H9 (cell line): ENCODE measurements around the gene EPB41L1. TPM values are rescaled to one million over a fixed set of nuclear protein-coding genes. Genes with fewer than 3 reads are reported as not detected.
"Not testable (repeated sequence)": the region's sequence is repeated elsewhere in the genome, so short reads cannot be mapped to it uniquely, and the experiment has no call there.

Source experiments
- DNase-seq: peaks from one replicate; pipeline ENCODE4 v3.0.0-alpha.2; 2017
- H2AFZ ChIP-seq: one replicate; pipeline ENCODE4 v1.6.1; 2013; ENCODE audit warnings: mild to moderate bottlenecking, low read length, control low read depth, moderate library complexity
- H2AK5ac ChIP-seq: 2 replicates; pipeline ENCODE4 v1.6.1; 2013; ENCODE audit warnings: low read length, control low read depth, mixed read lengths; ENCODE audit not compliant: insufficient read length
- H2BK120ac ChIP-seq: one replicate; pipeline ENCODE4 v1.6.1; 2013; ENCODE audit warnings: low read depth, mild to moderate bottlenecking, low read length, control low read depth, inconsistent platforms; ENCODE audit not compliant: poor library complexity, severe bottlenecking
- H2BK12ac ChIP-seq: 2 replicates; pipeline ENCODE4 v1.6.1; 2013; ENCODE audit warnings: low read length, control low read depth, mixed read lengths, low read depth; ENCODE audit not compliant: insufficient read length
- H2BK15ac ChIP-seq: 2 replicates; pipeline ENCODE4 v1.6.1; 2013; ENCODE audit warnings: low read depth, low read length, control low read depth
- H2BK20ac ChIP-seq: one replicate; pipeline ENCODE4 v1.6.1; 2013; ENCODE audit warnings: low read depth, mild to moderate bottlenecking, low read length, control low read depth, inconsistent platforms; ENCODE audit not compliant: poor library complexity, severe bottlenecking
- H2BK5ac ChIP-seq: 2 replicates; pipeline ENCODE4 v1.6.1; 2013; ENCODE audit warnings: low read length, control low read depth, mixed read lengths; ENCODE audit not compliant: insufficient read length
- H3K14ac ChIP-seq: 2 replicates; pipeline ENCODE4 v1.6.1; 2013; ENCODE audit warnings: low read length, control low read depth; ENCODE audit not compliant: insufficient read depth
- H3K18ac ChIP-seq: 2 replicates; pipeline ENCODE4 v1.6.1; 2013; ENCODE audit warnings: low read depth, mild to moderate bottlenecking, mixed read lengths, low read length, control low read depth; ENCODE audit not compliant: insufficient read length
- H3K23ac ChIP-seq: 2 replicates; pipeline ENCODE4 v1.6.1; 2013; ENCODE audit warnings: low read length, control low read depth, mixed read lengths, low read depth; ENCODE audit not compliant: insufficient read length
- H3K23me2 ChIP-seq: 2 replicates; pipeline ENCODE4 v1.6.1; 2013; ENCODE audit warnings: low read depth, mild to moderate bottlenecking, mixed read lengths, low read length, control low read depth; ENCODE audit not compliant: insufficient read length, poor library complexity, severe bottlenecking
- H3K27ac ChIP-seq: 2 replicates; pipeline ENCODE4 v1.5.1; 2013; ENCODE audit warnings: low read length, control low read depth, mixed read lengths, low read depth; ENCODE audit not compliant: insufficient read length
- H3K27me3 ChIP-seq: 2 replicates; pipeline ENCODE4 v1.6.1; 2013; ENCODE audit warnings: low read length, control low read depth, inconsistent platforms; ENCODE audit not compliant: insufficient read depth
- H3K4ac ChIP-seq: 2 replicates; pipeline ENCODE4 v1.6.1; 2013; ENCODE audit warnings: low read depth, mild to moderate bottlenecking, control low read depth, inconsistent platforms, low read length, moderate library complexity
- H3K4me1 ChIP-seq: 2 replicates; pipeline ENCODE4 v1.6.1; 2013; ENCODE audit warnings: low read length, control low read depth, inconsistent platforms; ENCODE audit not compliant: insufficient read depth
- H3K4me2 ChIP-seq: 2 replicates; pipeline ENCODE4 v1.6.1; 2013; ENCODE audit warnings: low read length, control low read depth, mixed read lengths; ENCODE audit not compliant: insufficient read length, insufficient read depth
- H3K56ac ChIP-seq: 2 replicates; pipeline ENCODE4 v1.6.1; 2013; ENCODE audit warnings: low read depth, mild to moderate bottlenecking, mixed read lengths, low read length, control low read depth; ENCODE audit not compliant: insufficient read length
- H3K79me1 ChIP-seq: 2 replicates; pipeline ENCODE4 v1.6.1; 2013; ENCODE audit warnings: low read depth, mild to moderate bottlenecking, moderate library complexity, low read length, control low read depth, inconsistent platforms; ENCODE audit not compliant: insufficient read depth, poor library complexity, severe bottlenecking
- H3K79me2 ChIP-seq: 2 replicates; pipeline ENCODE4 v1.6.1; 2013; ENCODE audit warnings: low read length, control low read depth, inconsistent platforms; ENCODE audit not compliant: insufficient read depth
- H3K9ac ChIP-seq: 2 replicates; pipeline ENCODE4 v1.6.1; 2013; ENCODE audit warnings: low read length, control low read depth, mixed read lengths; ENCODE audit not compliant: insufficient read length; ENCODE audit errors: extremely low read depth
- H3K9me3 ChIP-seq: one replicate; pipeline ENCODE4 v1.6.1; 2013; ENCODE audit warnings: low read depth, low read length, inconsistent platforms; ENCODE audit not compliant: control insufficient read depth
- H3T11ph ChIP-seq: one replicate; pipeline ENCODE4 v1.6.1; 2013; ENCODE audit warnings: mild to moderate bottlenecking, low read length, control low read depth, inconsistent platforms
- H4K20me1 ChIP-seq: one replicate; pipeline ENCODE4 v1.6.1; 2013; ENCODE audit not compliant: control insufficient read depth, insufficient read length, insufficient read depth
- H4K5ac ChIP-seq: 2 replicates; pipeline ENCODE4 v1.6.1; 2013; ENCODE audit warnings: low read depth, mild to moderate bottlenecking, mixed read lengths, low read length, control low read depth; ENCODE audit not compliant: insufficient read length
- H4K8ac ChIP-seq: replicated peaks from 2 replicates; pipeline ENCODE4 v1.6.1; 2013; ENCODE audit warnings: low read length, control low read depth, mixed read lengths, low read depth; ENCODE audit not compliant: insufficient read length
- H4K91ac ChIP-seq: 2 replicates; pipeline ENCODE4 v1.6.1; 2013; ENCODE audit warnings: low read depth, mild to moderate bottlenecking, moderate library complexity, mixed read lengths, low read length, control low read depth; ENCODE audit not compliant: insufficient read length
- H3K27ac Mint-ChIP-seq, 3 experiments: 2 replicates in 2 of 3; 3 replicates in 1 of 3; pipeline ENCODE4 v1.8.0; 2020 to 2021; ENCODE audit warnings: mixed read lengths in 3 of 3, mild to moderate bottlenecking in 1 of 3, moderate library complexity in 1 of 3
- H3K27me3 Mint-ChIP-seq: 2 replicates; pipeline ENCODE4 v1.8.0; 2021; ENCODE audit warnings: low read depth, mild to moderate bottlenecking, moderate library complexity, mixed read lengths
- H3K36me3 Mint-ChIP-seq, 3 experiments: 2 replicates in 2 of 3; 3 replicates in 1 of 3; pipeline ENCODE4 v1.8.0; 2020 to 2021; ENCODE audit warnings: low read depth in 3 of 3, mixed read lengths in 3 of 3; ENCODE audit not compliant: insufficient read depth in 1 of 3
- H3K4me1 Mint-ChIP-seq, 2 experiments: 2 replicates each; pipeline ENCODE4 v1.8.0; 2020; ENCODE audit warnings: mixed read lengths in 2 of 2
- H3K4me3 Mint-ChIP-seq, 2 experiments: 2 replicates in 1 of 2; 3 replicates in 1 of 2; pipeline ENCODE4 v1.8.0; 2020 to 2021; ENCODE audit warnings: mild to moderate bottlenecking in 2 of 2, mixed read lengths in 2 of 2, moderate library complexity in 1 of 2
- H3K9me3 Mint-ChIP-seq, 2 experiments: 2 replicates in 1 of 2; 3 replicates in 1 of 2; pipeline ENCODE4 v1.8.0; 2020; ENCODE audit warnings: mild to moderate bottlenecking in 2 of 2, mixed read lengths in 2 of 2, moderate library complexity in 1 of 2
- CTCF ChIP-seq: fragments of 200-600 bp; sonication (generic); conservative IDR thresholded peaks from 3 replicates; pipeline ENCODE4 v1.8.0; 2021; ENCODE audit warnings: antibody characterized with exemption, mild to moderate bottlenecking
- WGBS: extraction: QIAGEN DNeasy Blood & Tissue Kit; methylation state at CpG from one replicate; pipeline ENCODE4 v1.1.7; 2013; ENCODE audit warnings: missing lambda C conversion rate, low lambda C conversion rate, mixed read lengths; ENCODE audit not compliant: insufficient read length; ENCODE audit errors: extremely low coverage; 5-methylcytosine and 5-hydroxymethylcytosine counted together
- total RNA-seq: library from RNA; stranded (reverse); gene quantifications from 2 replicates; pipeline ENCODE4 v1.2.1, GENCODE V29; 2021

EPB41L1 gene
- total RNA-seq, 1 experiment from 2014 or later = 31.1 TPM

GRCh38 chr20:36135821-36136220 lies 18.7 kb upstream of the EPB41L1 start:
- H3K4me2 ChIP-seq = no peak overlapping the region
- no peaks in the 10 kb centered on the region for H3K79me2 ChIP-seq
- no peaks in the 10 kb centered on the region for H3K79me1 ChIP-seq
- no CpG with 5 or more reads among the region's 3 CpGs for WGBS
- no peaks in the 10 kb centered on the region for H4K20me1 ChIP-seq
- no peak for TF ChIP-seq CTCF
- H3K4ac ChIP-seq = no peak overlapping the region
- Mint-ChIP-seq H3K27me3 (no peaks in the 10 kb centered on the region), H3K9me3 (no peaks in the 10 kb centered on the region), H3K4me3 (no peak overlapping the region), H3K27ac (no peak overlapping the region), H3K36me3 (no peaks in the 10 kb centered on the region), H3K4me1 (peaks cover 4 to 5% of the 10 kb centered on the region in 2 experiments)
- DNase-seq = no peak
- no peak overlapping the region for H3K56ac ChIP-seq
- H3K9ac ChIP-seq = no peak overlapping the region
- H2AK5ac ChIP-seq = no peak overlapping the region
- no peak overlapping the region for H2BK12ac ChIP-seq
- H3K23ac ChIP-seq = no peak overlapping the region
- no peaks in the 10 kb centered on the region for H3K23me2 ChIP-seq
- no peak overlapping the region for H3K18ac ChIP-seq
- no peaks in the 10 kb centered on the region for H3K4me1 ChIP-seq
- H4K91ac ChIP-seq = no peak overlapping the region
- no peak overlapping the region for H2BK5ac ChIP-seq
- H3K9me3 ChIP-seq = no peaks in the 10 kb centered on the region
- H3K27ac ChIP-seq = no peak overlapping the region
- no peak overlapping the region for H4K8ac ChIP-seq
- no peak overlapping the region for H4K5ac ChIP-seq
- H2BK20ac ChIP-seq = no peak overlapping the region
- H2BK120ac ChIP-seq = no peak overlapping the region
- H3K27me3 ChIP-seq = no peaks in the 10 kb centered on the region
- H2AFZ ChIP-seq = no peak overlapping the region
- H3T11ph ChIP-seq = no peak overlapping the region
- no peak overlapping the region for H3K14ac ChIP-seq
- H2BK15ac ChIP-seq = no peak overlapping the region

GRCh38 chr20:36137313-36137712 lies 17.2 kb upstream of the EPB41L1 start:
- H3K14ac ChIP-seq, H3K27ac Mint-ChIP-seq, H3K27ac ChIP-seq, H3K79me1 ChIP-seq, H2BK120ac ChIP-seq, H3K23me2 ChIP-seq, H3K9ac ChIP-seq, H2AFZ ChIP-seq, H3K4ac ChIP-seq, H3T11ph ChIP-seq, H2AK5ac ChIP-seq, H4K20me1 ChIP-seq, H3K23ac ChIP-seq, H3K27me3 Mint-ChIP-seq, H2BK12ac ChIP-seq, H3K27me3 ChIP-seq, H3K4me1 Mint-ChIP-seq, H2BK15ac ChIP-seq, H3K18ac ChIP-seq, H3K4me2 ChIP-seq, H4K8ac ChIP-seq, H3K36me3 Mint-ChIP-seq, H3K4me3 Mint-ChIP-seq, H3K4me1 ChIP-seq, H4K5ac ChIP-seq, DNase-seq, H3K9me3 Mint-ChIP-seq, H2BK5ac ChIP-seq, H3K79me2 ChIP-seq, H3K9me3 ChIP-seq, H4K91ac ChIP-seq, H3K56ac ChIP-seq, H2BK20ac ChIP-seq: not testable (repeated sequence)
- no CpG with 5 or more reads among the region's 11 CpGs for WGBS
